Neural cell (in vitro differentiated cells): ENCODE measurements around the gene VGF.

Experiments used
- EZH2 ChIP-seq: fragments of 200-600, 300-800 bp; shearing (Covaris generic), sonication (generic); IDR thresholded peaks from 2 replicates; pipeline ENCODE4 v1.6.1; 2014; ENCODE audit warnings: antibody characterized with exemption, low read length, borderline replicate concordance, mild to moderate bottlenecking; ENCODE audit not compliant: insufficient read depth, poor library complexity, severe bottlenecking
- POLR2AphosphoS5 ChIP-seq: IDR thresholded peaks from 2 replicates; pipeline ENCODE4 v1.6.1; 2012
- RAD21 ChIP-seq: fragments of 450-650 bp; conservative IDR thresholded peaks from 2 replicates; pipeline ENCODE4 v1.6.1; 2014; ENCODE audit warnings: antibody characterized with exemption, mild to moderate bottlenecking, moderate library complexity

GRCh38 chr7:101162551-101163278, 2.7 kb downstream of the VGF start:
- TF ChIP-seq EZH2 = no peak
- TF ChIP-seq RAD21 = no peak
- TF ChIP-seq POLR2AphosphoS5 = no peak
